ENCODE results near the gene HELB. TPM values are rescaled to one million over a fixed set of nuclear protein-coding genes. Genes with fewer than 3 reads are reported as not detected.

HELB gene
- total RNA-seq, 2 donors from 2014 or later = 29.7 to 31.9 TPM

DNA sequence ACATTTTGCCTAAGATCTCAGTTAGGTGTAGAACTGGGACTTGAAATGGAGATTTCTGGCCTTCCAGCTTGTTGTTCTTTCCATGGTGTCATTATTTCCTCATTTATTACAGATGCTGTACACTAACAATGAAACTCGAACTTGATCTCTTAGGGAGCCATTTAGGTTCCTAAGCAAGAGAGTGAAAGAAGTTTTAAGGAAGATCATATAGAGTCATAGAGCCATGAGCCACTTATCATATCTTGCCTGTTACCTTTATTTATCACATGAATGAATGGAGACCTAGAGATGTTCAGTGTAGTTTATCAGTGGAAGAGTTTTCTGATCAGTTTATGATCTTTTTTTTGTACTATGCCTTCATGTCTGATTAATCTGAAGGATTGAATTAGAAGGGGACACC lies 9.9 kb downstream of the HELB start:
- H3K4me1 Mint-ChIP-seq (ENCODE audit: low read depth) = peaks cover 80% of the 10 kb centered on the region
- peaks cover 21 to 51% of the 10 kb centered on the region in 2 donors for H3K36me3 Mint-ChIP-seq (ENCODE audit: insufficient read depth in 2 of 2)
- H3K27me3 Mint-ChIP-seq (ENCODE audit: low read depth) = no peaks in the 10 kb centered on the region
- peak overlapping the region; percentile 16 to 55 for H3K4me3 Mint-ChIP-seq
- DNase-seq (no peak), ATAC-seq (replicated peaks in 1 of 2) (no peak)
- no peaks in the 10 kb centered on the region for H3K9me3 Mint-ChIP-seq
- H3K27ac Mint-ChIP-seq = peak overlapping the region; percentile 64

DNA sequence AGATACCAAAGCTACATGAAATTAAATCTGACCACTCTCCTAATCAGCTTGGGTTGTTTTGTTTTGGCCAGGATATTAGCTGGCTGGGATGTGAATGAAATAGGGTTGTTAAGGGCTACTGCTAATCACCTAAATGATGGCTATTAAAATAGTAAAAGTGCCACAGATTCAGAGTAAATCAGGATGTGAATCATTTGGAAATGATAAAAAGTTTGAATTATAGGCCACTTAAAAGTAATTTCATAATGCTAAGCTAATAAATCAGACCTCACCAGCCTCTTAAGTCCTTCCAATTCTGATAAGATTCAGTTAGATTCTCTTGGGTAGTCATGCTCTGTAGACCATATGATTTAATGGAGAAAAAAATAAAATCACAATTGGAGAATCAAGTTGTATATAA lies 12.0 kb downstream of the HELB start:
- DNase-seq (no peak), ATAC-seq (replicated peaks in 1 of 2) (no peak)
- Mint-ChIP-seq H3K27me3 (ENCODE audit: low read depth) (no peaks in the 10 kb centered on the region), H3K27ac (no peak overlapping the region), H3K4me1 (ENCODE audit: low read depth) (peaks cover 61% of the 10 kb centered on the region), H3K9me3 (no peaks in the 10 kb centered on the region), H3K4me3 (peak overlapping the region in 1 of 2 donors; percentile 27), H3K36me3 (ENCODE audit: insufficient read depth in 2 of 2) (peaks cover 23 to 46% of the 10 kb centered on the region in 2 donors)

DNA sequence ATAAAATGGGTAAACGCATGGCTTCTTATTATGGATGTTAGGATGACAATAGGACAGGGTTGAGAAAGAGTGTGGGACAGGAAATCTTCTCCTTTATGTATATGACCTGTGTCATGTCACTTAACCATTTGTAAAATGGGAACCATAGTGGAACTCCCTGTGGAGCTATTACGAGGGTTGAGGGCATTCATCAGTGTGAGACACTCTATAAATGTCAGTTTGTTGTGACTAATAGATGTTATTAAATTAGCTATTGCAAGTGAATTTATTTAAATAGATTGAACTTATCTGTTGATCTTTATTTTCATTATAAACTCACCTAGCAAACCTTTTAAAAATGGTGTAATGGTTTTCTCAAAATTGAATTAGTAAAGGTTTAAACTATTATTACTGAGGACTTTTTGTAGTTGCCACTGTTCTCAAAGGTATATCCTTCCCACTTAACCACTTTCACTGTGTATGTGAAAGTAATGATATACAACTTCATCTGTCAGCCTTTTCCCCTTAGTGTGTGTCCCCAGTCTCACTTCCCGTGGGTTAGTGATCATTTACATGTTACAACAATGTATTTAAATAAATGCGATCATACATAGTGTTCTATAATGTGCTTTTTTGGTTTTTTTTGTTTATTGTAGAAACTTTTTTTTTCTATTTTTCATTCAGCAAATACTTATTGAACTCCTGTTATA lies 17.1 kb downstream of the HELB start:
- H3K36me3 Mint-ChIP-seq (ENCODE audit: insufficient read depth in 2 of 2) = peaks cover 1 to 25% of the 10 kb centered on the region in 2 donors
- peaks cover 19% of the 10 kb centered on the region for H3K4me1 Mint-ChIP-seq (ENCODE audit: low read depth)
- H3K9me3 Mint-ChIP-seq = no peaks in the 10 kb centered on the region
- H3K4me3 Mint-ChIP-seq = no peak overlapping the region
- no peak overlapping the region for H3K27ac Mint-ChIP-seq
- ATAC-seq (replicated peaks in 1 of 2) = no peak
- no peak for DNase-seq
- no peaks in the 10 kb centered on the region for H3K27me3 Mint-ChIP-seq (ENCODE audit: low read depth)

DNA sequence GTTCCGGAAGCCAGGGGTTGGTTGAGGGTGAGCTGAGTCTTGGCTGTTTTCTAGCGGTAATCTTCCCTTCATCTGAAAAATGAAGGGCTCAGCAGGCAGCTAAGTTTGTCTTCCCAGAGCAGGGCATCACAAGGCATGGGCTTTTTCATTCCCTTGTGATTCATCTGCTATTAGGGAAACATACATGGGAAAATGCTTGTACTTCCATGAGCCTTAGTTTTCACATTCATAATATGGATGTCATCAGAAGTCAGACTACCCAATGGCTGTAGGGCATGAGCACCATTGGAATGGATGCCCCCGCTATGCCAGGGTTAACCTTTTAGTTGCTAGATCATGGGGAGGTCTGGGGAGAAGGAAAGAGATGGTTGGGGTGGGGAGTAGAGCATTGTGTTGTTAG lies 18.7 kb downstream of the HELB start:
- Mint-ChIP-seq H3K4me1 (ENCODE audit: low read depth) (peaks cover 7% of the 10 kb centered on the region), H3K4me3 (no peak overlapping the region), H3K27me3 (ENCODE audit: low read depth) (no peaks in the 10 kb centered on the region), H3K36me3 (ENCODE audit: insufficient read depth in 2 of 2) (peaks cover 1 to 25% of the 10 kb centered on the region in 2 donors), H3K9me3 (no peaks in the 10 kb centered on the region), H3K27ac (peak overlapping the region; percentile 17)
- no peak for ATAC-seq (replicated peaks in 1 of 2)
- DNase-seq = no peak

DNA sequence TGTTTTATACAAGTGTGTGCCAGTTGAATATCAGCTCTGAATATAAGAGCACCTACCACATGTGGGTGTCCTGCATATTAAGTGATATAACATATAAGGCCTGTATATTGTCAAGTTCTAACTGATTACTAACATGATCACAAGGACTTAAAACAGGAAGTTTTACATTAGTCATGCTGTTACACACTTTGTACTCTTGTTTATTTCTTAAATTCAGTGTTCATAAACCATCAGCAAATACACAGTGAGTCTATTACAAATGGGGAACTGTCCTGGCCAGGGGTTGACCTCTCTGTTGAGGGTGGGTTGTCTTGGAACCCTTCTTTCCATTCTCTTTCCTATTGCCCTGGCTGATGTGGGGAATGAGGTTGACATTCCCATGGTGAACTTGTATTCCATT lies 19.1 kb downstream of the HELB start:
- ATAC-seq (replicated peaks in 1 of 2) (no peak), DNase-seq (no peak)
- Mint-ChIP-seq H3K4me3 (no peak overlapping the region), H3K27ac (peak overlapping the region; percentile 1), H3K36me3 (ENCODE audit: insufficient read depth in 2 of 2) (peaks cover 1 to 29% of the 10 kb centered on the region in 2 donors), H3K27me3 (ENCODE audit: low read depth) (no peaks in the 10 kb centered on the region), H3K9me3 (no peaks in the 10 kb centered on the region), H3K4me1 (ENCODE audit: low read depth) (peaks cover 7% of the 10 kb centered on the region)

DNA sequence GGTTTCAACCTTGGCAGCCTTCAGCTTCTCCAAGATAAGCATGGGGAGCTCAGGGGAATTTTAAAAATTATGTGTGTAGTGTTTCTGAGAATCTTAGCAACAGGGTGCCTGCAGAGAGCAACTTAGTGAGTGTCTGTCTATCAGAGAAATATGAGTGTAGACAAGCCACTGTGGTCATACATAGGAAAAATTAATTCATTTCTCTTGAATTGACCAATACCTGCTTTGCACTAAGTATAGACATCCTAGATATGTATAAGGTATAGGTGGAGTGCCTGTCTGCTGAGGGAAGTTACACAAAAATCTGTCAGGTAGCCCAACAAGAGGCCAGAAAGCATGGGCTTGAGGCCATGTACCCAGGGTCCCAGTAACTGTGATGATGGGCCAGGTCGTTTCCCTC lies 20.7 kb downstream of the HELB start:
- peak overlapping the region; percentile 95 for H3K27ac Mint-ChIP-seq
- peaks cover 7 to 35% of the 10 kb centered on the region in 2 donors for H3K36me3 Mint-ChIP-seq (ENCODE audit: insufficient read depth in 2 of 2)
- ATAC-seq (replicated peaks in 1 of 2) = peak in 1 of 2 donors; percentile 33
- H3K4me1 Mint-ChIP-seq (ENCODE audit: low read depth) = peaks cover 7% of the 10 kb centered on the region
- no peaks in the 10 kb centered on the region for H3K9me3 Mint-ChIP-seq
- no peaks in the 10 kb centered on the region for H3K27me3 Mint-ChIP-seq (ENCODE audit: low read depth)
- DNase-seq = no peak
- H3K4me3 Mint-ChIP-seq = no peak overlapping the region

DNA sequence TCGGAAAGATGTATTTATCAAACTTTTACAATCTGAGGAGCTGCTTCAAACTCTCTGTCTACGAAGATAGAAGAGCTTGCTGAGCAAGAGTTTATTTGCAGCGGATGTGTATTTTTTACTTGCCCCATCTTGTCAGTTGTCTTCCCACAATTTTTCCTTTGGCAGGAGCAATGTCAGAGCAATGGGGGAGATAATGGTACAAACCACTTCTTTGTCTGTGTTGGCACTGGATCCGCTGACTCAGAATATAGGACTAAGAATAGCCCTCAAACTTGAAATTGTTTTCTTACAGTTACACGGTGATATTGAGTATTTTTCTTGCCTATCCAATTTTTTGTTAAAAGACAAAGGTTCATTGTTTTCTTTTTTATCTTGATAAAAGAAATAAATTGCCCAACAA lies 27.6 kb downstream of the HELB start:
- DNase-seq (no peak), ATAC-seq (replicated peaks in 1 of 2) (no peak)
- Mint-ChIP-seq H3K9me3 (no peaks in the 10 kb centered on the region), H3K27ac (no peak overlapping the region), H3K27me3 (ENCODE audit: low read depth) (no peaks in the 10 kb centered on the region), H3K4me3 (no peak overlapping the region), H3K4me1 (ENCODE audit: low read depth) (peaks cover 16% of the 10 kb centered on the region), H3K36me3 (ENCODE audit: insufficient read depth in 2 of 2) (peaks cover 22 to 37% of the 10 kb centered on the region in 2 donors)

DNA sequence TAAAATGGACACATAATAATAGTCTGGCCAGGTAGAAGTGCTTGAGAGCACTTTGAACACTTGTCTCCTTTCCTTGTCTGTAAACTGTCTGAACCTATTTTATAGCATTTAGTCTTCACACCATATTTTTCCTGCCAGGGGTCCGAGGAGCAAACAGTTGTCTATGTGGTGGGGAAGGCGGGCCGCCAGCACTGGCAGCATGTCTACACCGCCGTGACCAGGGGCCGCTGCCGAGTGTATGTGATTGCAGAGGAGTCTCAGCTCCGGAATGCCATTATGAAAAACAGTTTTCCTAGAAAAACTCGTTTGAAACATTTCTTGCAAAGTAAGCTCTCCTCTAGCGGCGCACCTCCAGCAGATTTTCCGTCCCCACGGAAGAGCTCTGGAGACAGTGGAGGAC lies 28.7 kb downstream of the HELB start:
- Mint-ChIP-seq H3K4me1 (ENCODE audit: low read depth) (peaks cover 16% of the 10 kb centered on the region), H3K36me3 (ENCODE audit: insufficient read depth in 2 of 2) (peaks cover 22 to 35% of the 10 kb centered on the region in 2 donors), H3K4me3 (no peak overlapping the region), H3K27me3 (ENCODE audit: low read depth) (no peaks in the 10 kb centered on the region), H3K27ac (peak overlapping the region; percentile 18), H3K9me3 (no peaks in the 10 kb centered on the region)
- ATAC-seq (replicated peaks in 1 of 2) = no peak
- DNase-seq = no peak

DNA sequence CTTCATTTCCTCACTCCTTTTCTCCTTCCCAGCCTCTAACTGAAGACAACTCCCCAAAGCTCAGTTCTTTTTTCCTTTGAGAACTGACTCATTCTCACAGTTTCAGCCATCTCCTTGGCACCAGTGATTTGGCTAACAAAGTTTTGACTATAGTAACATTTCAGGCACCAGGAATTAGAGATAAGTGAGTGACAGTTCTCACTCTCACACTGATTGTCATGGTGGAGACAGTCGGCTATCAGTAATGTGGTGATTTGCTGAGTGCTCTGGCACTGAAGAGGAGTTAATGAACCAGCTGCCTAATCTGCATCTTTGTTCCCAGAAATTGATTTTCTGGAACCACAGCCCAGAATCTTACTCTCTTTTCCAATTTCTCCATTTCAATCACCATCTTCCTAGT lies 29.5 kb downstream of the HELB start:
- Mint-ChIP-seq H3K9me3 (no peaks in the 10 kb centered on the region), H3K4me1 (ENCODE audit: low read depth) (peaks cover 16% of the 10 kb centered on the region), H3K27ac (no peak overlapping the region), H3K27me3 (ENCODE audit: low read depth) (no peaks in the 10 kb centered on the region), H3K4me3 (no peak overlapping the region), H3K36me3 (ENCODE audit: insufficient read depth in 2 of 2) (peaks cover 22 to 32% of the 10 kb centered on the region in 2 donors)
- DNase-seq (no peak), ATAC-seq (replicated peaks in 1 of 2) (peak in 1 of 2 donors; percentile 32)

DNA sequence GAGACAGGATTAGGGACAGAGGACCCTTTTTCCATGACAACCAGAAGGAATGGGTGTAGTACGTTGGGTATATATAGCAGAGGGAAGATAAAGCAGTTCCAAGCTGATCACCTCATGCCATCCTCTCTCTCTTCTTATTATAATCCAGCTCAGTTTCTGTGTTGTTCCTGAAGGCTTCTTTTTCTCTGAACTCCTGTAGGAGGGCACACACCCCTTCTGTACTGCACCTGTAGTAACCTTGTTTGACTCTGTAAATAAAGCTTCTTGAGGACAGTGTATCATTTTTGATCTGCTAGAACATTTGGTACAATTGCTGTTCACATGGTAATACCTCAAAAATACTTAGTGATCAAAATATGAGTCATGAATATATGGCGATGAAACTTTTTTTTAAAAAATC lies 33.5 kb downstream of the HELB start:
- DNase-seq = no peak
- Mint-ChIP-seq H3K4me3 (no peak overlapping the region), H3K9me3 (no peaks in the 10 kb centered on the region), H3K27ac (no peak overlapping the region), H3K36me3 (ENCODE audit: insufficient read depth in 2 of 2) (peaks cover 19 to 43% of the 10 kb centered on the region in 2 donors), H3K4me1 (ENCODE audit: low read depth) (peaks cover 16% of the 10 kb centered on the region), H3K27me3 (ENCODE audit: low read depth) (no peaks in the 10 kb centered on the region)
- no peak for ATAC-seq (replicated peaks in 1 of 2)

DNA sequence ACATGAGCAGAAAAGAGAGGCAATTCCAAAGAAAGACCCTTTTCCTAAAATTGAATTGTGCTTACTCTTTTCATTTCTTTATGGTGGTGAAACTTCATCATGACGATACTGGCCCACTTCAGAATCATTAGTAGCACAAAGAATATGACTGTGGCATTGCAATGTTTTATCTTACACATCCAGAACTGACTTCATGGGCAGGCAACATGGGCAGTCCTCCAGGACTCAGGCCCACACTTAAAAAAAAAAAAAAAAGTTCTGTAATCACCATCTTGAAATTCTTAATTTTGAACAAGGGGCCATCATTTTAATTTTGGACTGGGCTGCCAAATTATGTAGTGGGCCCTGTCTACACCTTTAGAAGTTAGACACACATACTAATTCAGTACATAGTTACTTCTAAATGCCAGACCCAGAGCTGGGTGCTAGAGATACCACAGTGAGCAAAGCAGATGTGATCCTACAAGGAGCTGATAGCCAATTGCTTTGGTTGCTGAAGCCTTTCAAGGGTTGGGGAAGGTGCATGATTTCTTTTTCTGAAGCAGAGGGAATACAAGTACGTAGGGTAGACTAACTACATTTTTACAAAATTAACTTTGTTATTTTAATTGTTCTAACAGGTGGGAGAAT lies 35.2 kb downstream of the HELB start:
- H3K36me3 Mint-ChIP-seq (ENCODE audit: insufficient read depth in 2 of 2) = peaks cover 23 to 46% of the 10 kb centered on the region in 2 donors
- peaks cover 0 to 2% of the 10 kb centered on the region in 2 donors for H3K9me3 Mint-ChIP-seq
- peaks cover 6% of the 10 kb centered on the region for H3K4me1 Mint-ChIP-seq (ENCODE audit: low read depth)
- no peak overlapping the region for H3K27ac Mint-ChIP-seq
- ATAC-seq (replicated peaks in 1 of 2) = no peak
- DNase-seq = no peak
- H3K4me3 Mint-ChIP-seq = no peak overlapping the region
- H3K27me3 Mint-ChIP-seq (ENCODE audit: low read depth) = no peaks in the 10 kb centered on the region

DNA sequence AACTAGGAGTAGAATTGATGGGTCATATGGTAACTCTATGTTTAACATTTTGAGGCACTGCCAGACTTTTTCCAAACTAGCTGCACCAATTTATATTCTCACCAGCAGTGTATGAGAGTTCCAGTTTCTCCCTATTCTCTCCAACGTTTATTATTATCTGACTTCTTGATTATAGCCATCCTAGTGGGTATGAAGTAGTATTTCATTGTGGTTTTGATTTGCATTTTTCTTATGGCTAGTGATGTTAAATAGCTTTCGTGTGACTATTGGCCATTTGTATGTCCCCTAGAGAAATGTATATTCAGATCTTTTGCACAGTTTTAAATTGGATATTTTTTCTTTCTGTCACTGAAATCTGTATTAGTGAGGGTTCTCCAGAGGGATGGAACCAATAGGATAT lies 37.8 kb downstream of the HELB start:
- Mint-ChIP-seq H3K9me3 (peaks cover 0 to 2% of the 10 kb centered on the region in 2 donors), H3K4me1 (ENCODE audit: low read depth) (peaks cover 27% of the 10 kb centered on the region), H3K4me3 (no peak overlapping the region), H3K36me3 (ENCODE audit: insufficient read depth in 2 of 2) (peaks cover 27 to 55% of the 10 kb centered on the region in 2 donors), H3K27ac (no peak overlapping the region), H3K27me3 (ENCODE audit: low read depth) (no peaks in the 10 kb centered on the region)
- ATAC-seq (replicated peaks in 1 of 2) (no peak), DNase-seq (no peak)

DNA sequence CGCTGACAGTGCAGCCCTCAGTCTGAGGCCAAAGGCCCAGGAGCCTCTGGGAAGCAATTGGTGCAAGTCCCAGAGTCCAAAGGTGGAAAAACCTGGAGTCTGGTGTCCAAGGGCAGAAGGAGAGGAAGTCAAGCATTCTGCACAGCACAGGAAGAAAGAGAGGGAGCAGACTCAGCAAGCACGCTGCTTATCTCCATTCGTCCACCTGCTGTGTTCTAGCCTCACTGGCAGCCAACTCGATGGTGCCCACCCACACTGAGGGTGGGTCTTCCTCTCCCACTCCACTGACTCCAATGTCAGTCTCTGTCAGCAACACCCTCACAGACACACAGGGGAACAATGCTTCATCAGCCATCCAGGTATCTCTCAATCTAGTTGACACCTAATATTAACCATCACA lies 38.8 kb downstream of the HELB start:
- no peaks in the 10 kb centered on the region for H3K27me3 Mint-ChIP-seq (ENCODE audit: low read depth)
- no peak for DNase-seq
- ATAC-seq (replicated peaks in 1 of 2) = no peak
- peaks cover 28 to 59% of the 10 kb centered on the region in 2 donors for H3K36me3 Mint-ChIP-seq (ENCODE audit: insufficient read depth in 2 of 2)
- no peak overlapping the region for H3K27ac Mint-ChIP-seq
- peaks cover 36% of the 10 kb centered on the region for H3K4me1 Mint-ChIP-seq (ENCODE audit: low read depth)
- H3K4me3 Mint-ChIP-seq = no peak overlapping the region
- H3K9me3 Mint-ChIP-seq = peaks cover 0 to 2% of the 10 kb centered on the region in 2 donors

Data from activated T-cell treated with anti-CD3 and anti-CD28 coated beads, Interleukin-2, amount 50 U/mL, for 72 hours (primary cell).